Measurements from ENCODE around the gene CEP112.

CEP112 gene

GRCh38 chr17:65627108-65627507 is 564.8 kb downstream of the CEP112 start:
- DNase-seq = no peak

- no peak for DNase-seq
Observed at GRCh38 chr17:65626451-65626850, 565.5 kb downstream of the CEP112 start.

DNA sequence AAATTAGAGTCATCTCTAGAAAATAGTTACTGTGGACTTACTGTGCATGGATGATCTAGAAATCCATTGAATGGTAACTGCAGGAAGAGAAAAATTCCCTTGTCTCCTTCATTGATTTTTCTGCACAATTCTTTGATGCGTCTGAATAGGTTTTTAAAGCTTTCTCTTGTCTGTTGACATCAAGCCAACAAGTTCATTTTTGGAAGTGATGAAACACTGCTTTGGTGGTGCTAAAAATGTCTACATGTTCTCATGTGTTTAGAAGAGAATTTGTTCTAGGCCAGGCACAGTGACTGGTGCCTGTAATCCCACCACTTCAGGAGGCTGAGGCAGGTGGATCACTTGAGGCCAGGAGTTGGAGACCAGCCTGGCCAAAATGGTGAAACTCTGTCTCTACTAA is 573.4 kb downstream of the CEP112 start:
- no peak for DNase-seq

DNA sequence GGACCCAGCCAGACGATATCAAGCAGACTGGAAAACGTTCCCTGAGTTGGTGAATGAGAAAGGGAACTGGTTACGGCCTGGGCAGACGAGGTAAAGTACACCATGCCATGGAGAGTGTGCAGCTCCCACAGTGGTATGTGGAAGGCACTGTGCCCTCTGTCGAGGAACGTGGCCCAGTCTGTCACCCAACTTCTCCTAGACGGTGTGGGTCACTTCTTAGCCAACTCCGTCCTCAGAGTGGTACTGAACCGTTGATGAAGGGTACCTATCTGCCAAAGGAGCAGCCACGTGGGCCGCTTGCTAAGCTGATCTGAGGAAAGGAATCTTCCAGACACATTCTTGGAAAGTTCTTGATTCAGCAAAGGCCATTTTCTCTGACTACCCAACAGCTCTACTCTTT is 574.4 kb downstream of the CEP112 start:
- DNase-seq = no peak

- no peak for DNase-seq
Observed at GRCh38 chr17:65609749-65610148, 582.2 kb downstream of the CEP112 start.

DNA sequence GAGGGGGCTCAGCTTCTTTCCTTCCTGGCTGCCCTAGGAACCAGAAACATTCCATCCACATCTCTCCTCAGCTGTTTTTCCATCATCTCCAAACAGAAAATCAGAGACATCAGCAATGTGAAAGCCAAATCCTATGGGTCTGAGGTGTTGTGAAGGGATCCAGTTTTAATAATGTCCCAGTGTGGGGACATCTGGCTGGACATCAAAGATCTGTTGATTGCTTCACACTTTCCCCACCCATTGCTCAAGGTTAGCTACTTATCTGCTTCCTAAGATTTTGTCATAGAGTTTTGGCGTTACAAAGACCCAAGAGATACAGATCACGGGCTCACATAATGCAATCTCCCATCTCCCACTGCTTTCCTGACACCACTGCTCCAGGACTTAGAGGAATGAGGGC is 582.6 kb downstream of the CEP112 start:
- DNase-seq = no peak

DNA sequence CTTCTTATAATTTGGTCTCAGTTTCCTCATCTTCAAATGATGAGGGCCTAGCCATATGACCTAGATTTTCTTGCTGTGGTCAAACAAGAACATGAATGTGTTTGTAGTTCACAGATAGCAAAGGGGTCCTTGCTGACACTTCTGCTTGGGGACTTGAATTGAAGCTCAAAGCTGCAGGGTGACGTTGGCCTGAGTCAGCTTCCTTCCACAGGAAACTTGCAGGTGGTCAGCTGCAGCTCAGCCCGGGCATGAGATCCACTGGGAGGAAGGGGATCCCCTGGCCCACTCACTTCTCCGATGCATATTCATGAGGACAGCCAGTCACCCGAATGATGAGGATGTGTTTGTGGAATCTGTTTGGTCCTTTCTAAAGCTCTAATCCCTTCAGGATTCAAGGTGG is 587.9 kb downstream of the CEP112 start:
- no peak for DNase-seq

DNA sequence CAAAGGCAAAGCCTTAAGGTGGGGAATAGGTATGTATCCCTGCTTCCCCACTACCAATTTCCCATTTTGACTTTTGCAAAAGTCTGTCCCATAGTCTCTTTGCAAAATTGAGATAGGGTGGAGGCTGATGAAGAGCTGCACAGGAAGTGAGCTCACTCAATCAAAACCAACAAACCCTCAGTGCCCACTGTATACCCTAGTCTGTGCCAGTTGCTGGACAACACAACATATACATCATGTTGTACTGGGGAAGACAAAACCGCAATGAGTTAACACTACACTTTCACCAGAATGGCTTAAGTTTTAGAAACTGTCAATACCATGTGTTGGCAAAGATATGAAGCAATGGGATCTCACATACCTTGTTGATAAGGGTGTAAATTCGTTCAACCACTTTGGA is 590.1 kb downstream of the CEP112 start:
- DNase-seq = no peak

- DNase-seq = no peak
Observed at GRCh38 chr17:65601145-65601544, 590.8 kb downstream of the CEP112 start.

GRCh38 chr17:65600518-65600917 is 591.4 kb downstream of the CEP112 start:
- no peak for DNase-seq

DNA sequence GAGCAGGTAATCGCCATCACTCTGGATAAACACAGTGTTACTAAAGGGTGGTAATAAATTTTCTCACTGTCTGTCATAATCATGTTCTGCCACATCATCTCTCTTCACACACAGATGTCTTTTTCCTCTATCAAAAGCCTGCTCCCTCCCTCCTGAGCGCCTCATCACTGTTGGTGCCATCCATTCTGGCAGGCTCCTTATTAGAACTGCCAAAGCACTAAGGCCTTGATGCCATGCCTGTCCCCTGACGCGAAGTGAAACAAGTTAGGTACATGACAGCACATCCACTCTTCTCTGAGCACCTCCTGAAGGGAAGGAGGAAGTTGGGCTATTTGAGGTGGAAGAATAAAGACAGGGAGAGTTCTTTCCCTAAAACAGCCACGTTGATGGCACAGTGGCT is 592.3 kb downstream of the CEP112 start:
- DNase-seq = no peak

DNA sequence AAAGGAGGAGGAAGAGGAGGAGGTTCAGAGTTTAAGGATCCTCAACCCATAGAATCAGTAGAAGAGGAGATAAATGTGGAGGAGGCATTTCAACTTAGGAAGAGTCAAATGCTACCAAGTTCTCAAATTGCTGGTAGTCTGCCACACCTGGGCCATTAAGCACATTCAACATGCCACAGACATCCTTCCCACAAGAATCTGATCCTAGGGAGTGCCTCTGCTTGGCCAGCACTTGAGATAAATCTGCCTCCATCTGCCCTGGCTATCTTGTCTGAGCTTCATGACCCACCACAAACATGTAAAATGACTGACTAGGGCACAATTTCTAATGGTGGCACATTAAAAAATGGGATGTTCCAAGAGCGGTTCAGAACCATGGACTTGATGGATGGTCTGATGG is 593.2 kb downstream of the CEP112 start:
- no peak for DNase-seq

DNA sequence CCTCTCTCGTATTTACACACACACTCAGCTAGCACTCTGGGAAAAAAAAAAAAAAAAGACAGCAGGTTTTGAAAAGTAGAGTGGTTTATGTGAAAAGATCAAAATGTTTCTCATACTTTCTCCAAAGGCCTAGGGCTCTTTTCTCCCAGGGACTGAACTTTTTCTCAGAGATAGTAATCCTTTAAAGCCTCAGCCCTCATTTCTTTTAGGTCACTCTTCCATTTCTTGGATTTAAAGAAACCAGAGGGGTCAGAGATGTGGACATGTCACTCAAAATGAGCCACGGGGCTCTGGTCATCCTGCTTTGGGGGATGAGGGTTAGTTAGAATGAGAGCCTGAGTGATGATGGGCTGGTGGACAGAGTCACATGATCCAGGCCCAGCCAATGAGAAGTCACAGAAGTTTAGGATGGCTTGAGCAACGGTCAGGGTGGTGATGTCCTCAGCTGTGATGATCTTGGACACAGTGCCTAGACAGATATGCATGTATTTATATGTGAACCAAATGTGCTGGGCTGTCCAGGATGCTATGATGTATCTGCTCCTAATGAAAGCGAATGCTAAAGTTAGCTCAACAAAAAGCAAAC is 596.8 kb downstream of the CEP112 start:
- DNase-seq = no peak

GRCh38 chr17:65593855-65594845 is 597.8 kb downstream of the CEP112 start:
- DNase-seq = peak; percentile 60

DNA sequence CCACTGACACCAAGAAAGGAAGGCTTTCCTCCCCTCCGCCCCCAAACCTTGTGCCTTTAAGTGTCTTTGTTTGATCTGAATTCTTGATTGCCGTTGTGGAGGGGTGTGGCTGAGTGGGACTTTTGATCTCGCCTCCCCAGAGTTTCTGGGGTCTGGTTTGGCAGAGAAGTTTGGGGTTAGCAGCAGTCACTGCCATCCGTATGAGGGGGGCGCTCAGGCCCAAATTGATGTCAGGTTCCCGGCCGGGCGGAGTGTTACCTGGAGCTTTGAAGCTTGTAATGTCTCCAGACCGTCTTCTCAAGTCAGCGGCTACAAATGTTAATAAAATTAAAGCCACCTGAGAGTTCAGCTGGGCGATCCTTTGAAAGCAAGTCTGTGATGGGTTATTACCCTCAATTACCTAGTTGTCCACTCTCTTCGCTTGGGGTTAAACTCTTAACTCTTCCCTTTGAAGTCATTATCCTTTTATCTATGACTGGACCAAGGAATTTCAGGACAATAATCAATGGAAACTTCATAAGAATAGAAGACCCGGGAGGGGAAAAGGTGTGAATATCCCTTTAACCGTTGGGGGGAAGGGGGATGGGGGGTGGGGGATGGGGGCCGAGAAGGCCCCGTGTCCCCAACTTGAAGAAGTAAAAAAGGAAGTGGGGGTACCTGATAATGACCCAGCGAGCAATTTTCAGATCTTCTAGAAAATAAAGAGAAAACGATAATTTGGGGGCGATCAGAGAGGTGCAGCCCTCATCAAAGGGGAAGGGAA is 598.7 kb downstream of the CEP112 start:
- no peak for DNase-seq

DNA sequence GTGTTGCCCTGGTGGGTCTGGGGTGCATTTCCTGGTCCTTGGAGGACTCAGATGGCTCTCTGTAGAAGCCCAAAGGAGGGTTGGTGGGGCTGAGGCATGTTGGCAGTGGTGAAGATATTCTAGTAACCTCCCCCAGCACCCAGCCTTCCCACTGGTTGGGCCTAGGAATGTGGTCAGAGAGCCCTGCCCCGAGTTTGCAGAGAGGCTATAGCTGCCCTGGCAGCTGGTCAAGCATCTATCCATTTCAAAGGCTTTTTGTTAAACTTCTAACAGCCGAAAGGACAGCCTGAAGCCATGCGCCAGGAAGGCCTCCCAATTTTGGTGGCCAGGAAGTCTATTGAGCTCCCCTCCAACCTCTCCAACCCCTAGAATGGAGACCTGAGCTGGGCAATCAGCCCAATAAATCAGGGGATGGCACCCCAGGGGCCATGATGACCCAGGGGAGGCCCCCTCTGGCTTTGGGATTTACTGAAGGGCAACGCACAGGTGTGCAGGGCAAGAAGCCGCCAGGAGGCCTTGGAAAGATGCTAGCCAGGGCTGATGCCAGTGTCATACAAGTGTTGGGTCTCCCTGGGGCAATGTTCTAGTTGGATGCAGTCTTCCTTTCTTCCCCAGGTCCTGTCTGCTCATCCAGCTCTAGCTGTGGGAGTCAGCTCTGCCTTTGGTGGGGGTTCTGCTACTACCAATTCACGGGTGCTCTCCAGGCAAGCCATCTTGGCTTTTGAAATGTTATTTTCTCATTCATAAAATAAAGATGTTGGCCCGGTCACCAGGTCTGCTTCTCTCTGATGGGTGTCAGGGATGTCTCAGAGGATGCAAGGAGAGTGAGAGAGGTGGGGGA is 599.6 kb downstream of the CEP112 start:
- DNase-seq = no peak

DNA sequence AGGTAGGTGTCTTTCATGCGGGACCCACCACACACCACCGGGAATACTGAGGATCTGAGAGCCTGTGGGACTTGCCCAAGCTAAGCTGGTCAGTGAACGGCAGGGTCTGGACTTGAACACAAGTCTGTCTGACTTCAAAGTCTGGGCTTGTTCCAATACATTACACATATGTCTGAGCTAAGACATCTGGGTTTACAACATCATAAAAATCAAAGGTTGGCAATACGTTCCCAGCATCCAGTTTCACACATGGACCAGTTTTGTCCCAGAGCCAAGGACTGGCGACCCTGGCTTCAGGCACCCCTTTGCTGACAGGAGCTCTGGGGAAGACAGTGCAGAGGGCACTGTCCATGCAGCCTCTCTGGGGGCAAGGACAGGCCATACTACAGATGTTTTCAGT is 602.6 kb downstream of the CEP112 start:
- DNase-seq = no peak

- DNase-seq = no peak
Observed at GRCh38 chr17:65588181-65588808, 603.6 kb downstream of the CEP112 start.

GRCh38 chr17:65587534-65588180 is 604.3 kb downstream of the CEP112 start:
- no peak for DNase-seq

- no peak for DNase-seq
Observed at GRCh38 chr17:65586899-65587298, 605.0 kb downstream of the CEP112 start.

All from right forelimb (tissue), 1 donor.